GM19438 (cell line): Measurements from ENCODE around the gene ABCD1.
"Not testable (repeated sequence)": the region's sequence is repeated elsewhere in the genome, so short reads cannot be mapped to it uniquely, and the experiment has no call there.

ENCODE experiments used
- ATAC-seq: cut with Tn5 transposase; IDR thresholded peaks from one replicate; pipeline ENCODE4 v1.9.1; 2021; ENCODE audit warnings: low read depth; ENCODE audit not compliant: unreplicated experiment

ABCD1 gene

GRCh38 chrX:153731117-153731844 is 6.6 kb downstream of the ABCD1 start:
- ATAC-seq: no peak

- ATAC-seq: no peak
These were observed 7.2 kb downstream of the ABCD1 start for GRCh38 chrX:153731845-153732215.

- no peak for ATAC-seq
These were observed 7.7 kb downstream of the ABCD1 start for GRCh38 chrX:153732401-153732800.

- no peak for ATAC-seq
These were observed 9.1 kb downstream of the ABCD1 start for GRCh38 chrX:153733651-153734240.

- no peak for ATAC-seq
These were observed 10.2 kb downstream of the ABCD1 start for GRCh38 chrX:153734871-153735270.

- ATAC-seq: no peak
These were observed 10.6 kb downstream of the ABCD1 start for GRCh38 chrX:153735274-153735673.

GRCh38 chrX:153736071-153736820 is 11.6 kb downstream of the ABCD1 start:
- no peak for ATAC-seq

GRCh38 chrX:153736871-153737441 is 12.3 kb downstream of the ABCD1 start:
- no peak for ATAC-seq

- ATAC-seq: no peak
These were observed 13.5 kb downstream of the ABCD1 start for GRCh38 chrX:153738056-153738605.

- no peak for ATAC-seq
These were observed 15.3 kb downstream of the ABCD1 start for GRCh38 chrX:153739754-153740486.

- ATAC-seq: no peak
These were observed 16.1 kb downstream of the ABCD1 start for GRCh38 chrX:153740631-153741222.

GRCh38 chrX:153741446-153741845 is 16.8 kb downstream of the ABCD1 start:
- no peak for ATAC-seq

GRCh38 chrX:153742111-153742510 is 17.5 kb downstream of the ABCD1 start:
- not testable (repeated sequence) for ATAC-seq

- not testable (repeated sequence) for ATAC-seq
These were observed 18.3 kb downstream of the ABCD1 start for GRCh38 chrX:153742796-153743467.

GRCh38 chrX:153743468-153744209 is 19.0 kb downstream of the ABCD1 start:
- not testable (repeated sequence) for ATAC-seq

GRCh38 chrX:153744210-153745066 is 19.8 kb downstream of the ABCD1 start:
- no peak for ATAC-seq

GRCh38 chrX:153745067-153745433 is 20.4 kb downstream of the ABCD1 start:
- not testable (repeated sequence) for ATAC-seq

- no peak for ATAC-seq
These were observed 21.7 kb downstream of the ABCD1 start for GRCh38 chrX:153746359-153746758.
